GM12875 (cell line): ENCODE results near the gene ARRDC1.

Source experiments
- H3K4me3 ChIP-seq: one replicate; pipeline ENCODE4 v1.5.1; 2011; ENCODE audit warnings: low read depth, low read length, control low read depth
- TF ChIP-seq, protein P1 (sequence below): IDR thresholded peaks from 2 replicates; pipeline ENCODE4 v1.5.1; 2011; ENCODE audit warnings: low read depth, mild to moderate bottlenecking, control low read depth, inconsistent platforms, low read length, moderate library complexity, borderline replicate concordance; ENCODE audit not compliant: insufficient read depth

The ARRDC1 gene

DNA sequence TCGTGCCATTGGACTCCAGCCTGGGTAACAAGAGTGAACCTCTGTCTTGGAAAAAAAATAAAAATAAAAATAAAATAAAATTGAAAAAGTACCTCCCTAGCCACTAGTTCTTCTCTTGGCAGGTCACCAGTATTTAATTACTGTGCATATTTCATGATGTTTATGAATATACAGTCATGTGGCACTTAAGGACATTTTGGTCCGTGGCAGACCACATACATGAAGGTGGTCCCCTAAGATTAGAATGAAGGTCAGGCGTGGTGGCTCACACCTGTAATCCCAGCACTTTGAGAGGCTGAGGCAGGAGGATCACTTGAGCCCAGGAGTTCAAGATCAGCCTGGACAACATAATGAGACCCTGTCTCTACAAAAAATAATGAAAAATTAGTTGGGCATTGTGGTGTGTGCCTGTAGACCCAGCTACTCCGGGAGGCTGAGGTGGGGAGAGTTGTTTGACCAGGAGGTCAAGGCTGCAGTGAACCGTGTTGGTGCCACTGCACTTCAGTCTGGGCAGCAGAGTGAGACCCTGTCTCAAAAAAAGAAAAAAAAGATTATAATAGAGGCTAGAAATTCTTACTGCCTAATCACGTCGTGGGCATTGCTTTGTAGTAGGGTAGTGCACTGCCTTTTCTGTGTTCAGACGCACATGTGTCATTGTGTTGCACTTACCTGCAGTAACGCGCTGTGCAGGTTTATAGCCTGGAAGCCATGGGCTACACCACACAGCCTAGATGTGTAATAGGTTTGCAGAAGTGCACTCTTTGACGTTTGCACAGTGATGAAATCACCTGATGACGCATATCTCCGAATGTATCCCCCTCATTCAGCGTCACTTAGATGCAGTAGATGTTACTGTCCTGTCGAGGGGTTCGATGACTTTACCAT is 26.1 kb downstream of the ARRDC1 start:
- TF ChIP-seq, protein P1, sequence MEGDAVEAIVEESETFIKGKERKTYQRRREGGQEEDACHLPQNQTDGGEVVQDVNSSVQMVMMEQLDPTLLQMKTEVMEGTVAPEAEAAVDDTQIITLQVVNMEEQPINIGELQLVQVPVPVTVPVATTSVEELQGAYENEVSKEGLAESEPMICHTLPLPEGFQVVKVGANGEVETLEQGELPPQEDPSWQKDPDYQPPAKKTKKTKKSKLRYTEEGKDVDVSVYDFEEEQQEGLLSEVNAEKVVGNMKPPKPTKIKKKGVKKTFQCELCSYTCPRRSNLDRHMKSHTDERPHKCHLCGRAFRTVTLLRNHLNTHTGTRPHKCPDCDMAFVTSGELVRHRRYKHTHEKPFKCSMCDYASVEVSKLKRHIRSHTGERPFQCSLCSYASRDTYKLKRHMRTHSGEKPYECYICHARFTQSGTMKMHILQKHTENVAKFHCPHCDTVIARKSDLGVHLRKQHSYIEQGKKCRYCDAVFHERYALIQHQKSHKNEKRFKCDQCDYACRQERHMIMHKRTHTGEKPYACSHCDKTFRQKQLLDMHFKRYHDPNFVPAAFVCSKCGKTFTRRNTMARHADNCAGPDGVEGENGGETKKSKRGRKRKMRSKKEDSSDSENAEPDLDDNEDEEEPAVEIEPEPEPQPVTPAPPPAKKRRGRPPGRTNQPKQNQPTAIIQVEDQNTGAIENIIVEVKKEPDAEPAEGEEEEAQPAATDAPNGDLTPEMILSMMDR = no peak
- no peak overlapping the region for H3K4me3 ChIP-seq

DNA sequence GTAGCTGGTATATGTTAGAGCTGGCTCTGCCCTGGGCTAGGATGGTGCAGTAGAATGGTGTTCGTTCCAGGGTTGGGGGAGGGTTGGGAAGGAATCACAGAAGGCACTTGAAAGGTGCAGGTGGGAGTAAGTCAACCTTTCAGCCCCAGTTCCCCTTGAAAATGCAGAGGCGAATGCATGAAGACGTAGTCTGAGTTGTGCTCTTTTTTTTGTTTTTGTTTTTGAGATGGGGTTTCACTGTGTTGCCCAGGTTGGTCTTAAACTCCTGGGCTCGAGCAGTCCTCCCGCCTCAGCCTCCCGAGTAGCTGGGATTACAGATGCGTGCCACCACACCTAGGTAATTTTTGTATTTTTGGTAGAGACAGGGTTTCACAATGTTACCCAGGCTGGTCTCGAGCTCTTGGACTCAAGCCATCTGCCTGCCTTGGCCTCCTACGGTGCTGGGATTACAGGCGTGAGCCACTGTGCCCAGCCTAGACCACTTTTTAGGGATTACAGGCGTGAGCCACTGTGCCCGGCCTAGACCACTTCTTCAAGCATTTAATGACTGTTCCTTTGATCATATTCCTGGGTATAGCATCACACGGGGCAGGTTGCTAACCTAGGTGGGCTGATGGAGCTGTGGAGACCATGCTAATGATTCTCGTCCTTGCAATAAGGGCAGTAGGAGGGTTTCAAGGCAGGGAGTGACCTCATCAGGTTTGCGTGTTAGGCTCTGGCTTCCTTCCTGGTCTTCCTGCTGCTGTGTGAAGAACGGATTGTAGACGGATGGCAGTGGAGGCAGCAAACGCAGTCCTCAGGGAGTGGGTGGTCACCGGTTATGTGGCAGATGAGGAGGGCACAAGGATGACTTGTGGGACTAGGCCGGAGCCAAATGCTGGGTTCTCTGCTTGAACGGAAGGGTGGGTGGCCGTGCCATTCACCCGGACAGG is 27.0 kb downstream of the ARRDC1 start:
- H3K4me3 ChIP-seq = no peak overlapping the region
- TF ChIP-seq, protein P1 = no peak

DNA sequence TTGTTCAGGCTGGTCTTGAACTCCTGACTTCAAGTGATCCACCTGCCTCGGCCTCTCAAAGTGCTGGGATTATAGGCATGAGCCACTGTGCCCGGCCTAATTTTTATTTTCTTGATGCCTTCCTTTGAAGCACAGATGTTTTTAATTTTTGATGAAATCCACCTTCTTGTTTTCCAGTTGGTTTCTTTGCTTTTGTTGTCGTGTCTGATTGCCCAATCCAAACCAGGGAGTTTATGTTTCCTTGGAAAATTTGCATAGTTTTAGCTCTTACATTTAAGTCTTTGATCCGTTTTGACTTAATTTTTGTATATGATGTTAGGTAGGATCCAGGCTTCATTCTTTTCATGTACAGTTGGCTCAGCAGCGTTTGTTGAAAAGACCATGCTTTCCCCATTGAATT is 28.5 kb downstream of the ARRDC1 start:
- H3K4me3 ChIP-seq = no peak overlapping the region
- TF ChIP-seq, protein P1 = no peak

DNA sequence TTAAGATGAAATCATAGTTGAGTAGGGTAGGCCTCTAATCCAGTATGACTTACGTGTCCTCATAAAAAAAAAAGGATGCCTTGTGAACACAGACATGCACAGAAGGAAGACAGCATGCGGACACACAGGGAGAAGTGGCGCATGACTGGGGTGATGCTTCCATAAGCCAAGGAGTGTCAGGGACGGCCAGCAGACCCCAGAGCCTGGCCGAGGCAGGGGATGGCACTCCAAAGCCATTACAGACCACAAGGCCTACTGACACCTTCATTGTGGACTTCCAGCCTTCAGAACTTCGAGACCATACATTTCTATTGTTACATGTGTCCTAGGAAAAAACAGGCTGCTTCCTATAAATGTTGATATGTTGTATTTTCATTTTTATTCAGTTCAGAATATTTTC is 33.2 kb downstream of the ARRDC1 start:
- TF ChIP-seq, protein P1 = no peak
- H3K4me3 ChIP-seq = no peak overlapping the region

DNA sequence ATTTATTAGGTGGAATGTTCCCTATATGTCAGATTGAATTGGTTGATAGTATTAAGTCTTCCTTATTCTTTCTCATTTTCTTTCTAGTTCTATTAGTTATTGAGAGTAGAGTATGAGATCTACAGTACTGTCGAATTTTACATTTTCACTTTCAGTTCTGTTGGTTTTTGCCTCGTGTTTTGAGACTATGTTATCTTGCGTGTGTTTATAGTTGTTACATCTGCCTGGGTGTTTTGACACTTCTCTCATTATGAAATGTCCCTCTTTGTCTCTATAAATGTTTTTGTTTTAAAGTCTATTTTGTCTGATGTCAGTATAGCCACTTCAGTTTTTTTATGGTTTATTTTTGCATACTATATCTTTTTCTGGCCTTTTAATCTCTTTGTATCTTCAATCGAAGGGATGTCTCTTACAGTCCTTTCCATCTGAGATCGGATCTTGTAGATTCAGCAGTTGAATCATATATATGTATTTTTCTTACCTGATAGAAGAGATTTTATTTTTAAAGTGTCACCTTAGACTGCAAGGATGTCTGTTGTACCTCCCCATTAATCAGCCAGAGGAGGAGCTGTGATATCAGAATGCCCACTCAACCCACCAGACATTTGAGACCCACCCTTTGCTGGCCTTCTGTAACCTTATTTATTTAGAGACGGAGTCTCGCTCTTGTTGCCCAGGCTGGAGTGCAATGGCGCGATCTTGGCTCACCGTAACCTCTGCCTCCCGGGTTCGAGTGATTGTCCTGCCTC is 34.0 kb downstream of the ARRDC1 start:
- H3K4me3 ChIP-seq = no peak overlapping the region
- TF ChIP-seq, protein P1 = no peak

DNA sequence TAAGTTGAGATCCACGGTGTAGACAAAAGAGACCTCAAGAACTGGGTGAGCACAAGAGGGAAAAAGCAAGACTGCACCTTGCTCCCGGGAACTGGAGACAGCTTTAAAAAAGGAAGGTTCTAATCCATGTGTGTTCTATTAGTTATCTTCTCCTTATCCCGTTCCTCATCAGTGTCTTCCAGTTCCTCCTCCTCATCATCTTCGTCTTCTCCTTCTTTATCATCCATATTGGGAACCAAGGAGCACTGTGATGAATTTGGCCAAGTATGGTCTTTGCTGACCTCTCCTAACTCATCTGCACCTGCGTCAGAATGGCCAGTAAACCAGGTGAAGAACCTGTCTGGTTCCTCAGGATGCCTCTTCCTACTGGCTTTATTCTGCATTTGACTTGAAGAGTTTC is 35.4 kb downstream of the ARRDC1 start:
- TF ChIP-seq, protein P1 = no peak
- H3K4me3 ChIP-seq = no peak overlapping the region
